ENCODE results near the gene GFI1. TPM values are rescaled to one million over a fixed set of nuclear protein-coding genes. Genes with fewer than 3 reads are reported as not detected.
A peak's percentile ranks its signal among the peaks of the same experiment; 100 is the strongest.

The GFI1 gene
- total and polyA plus RNA-seq, 2 of the 13 experiments (the other 11 are each of a cell fraction or from before 2014, with no cell fraction given): 10.3 to 10.5 TPM

GRCh38 chr1:92505015-92505692 is 18.4 kb upstream of the GFI1 start (continued):
- TF ChIP-seq GLMP (CRISPR knock-in tag; IDR thresholded peaks at IDR 0.05; ENCODE audit: borderline replicate concordance) (no peak), KMT2A (CRISPR knock-in tag; IDR thresholded peaks at IDR 0.05) (no peak), BRF2 (CRISPR knock-in tag; IDR thresholded peaks at IDR 0.05) (peak; percentile 53; the same call in 1 of the 2 replicates), ZNF703 (CRISPR knock-in tag; IDR thresholded peaks at IDR 0.05; ENCODE audit: borderline replicate concordance) (no peak), PAXIP1 (CRISPR knock-in tag; conservative IDR thresholded peaks at IDR 0.05) (peak; percentile 84), JUN (CRISPR knock-in tag; IDR thresholded peaks at IDR 0.05) (no peak), FOXA1 (IDR thresholded peaks at IDR 0.05) (no peak), FOXA1 (CRISPR knock-in tag; IDR thresholded peaks at IDR 0.05) (peak; percentile 65), KAT8 (CRISPR knock-in tag; IDR thresholded peaks at IDR 0.05) (no peak), HOXA3 (CRISPR knock-in tag; IDR thresholded peaks at IDR 0.05) (peak; percentile 44; the same call in 1 of the 2 replicates), POLR2A (IDR thresholded peaks at IDR 0.05; ENCODE audit: insufficient read depth in 1 of 2, low read depth in 2 of 2, low read length in 2 of 2) (0 out of 4 replicates have a peak, but pooled peaks of 1 of the 2 experiments have one; percentile 23), CSRNP1 (CRISPR knock-in tag; IDR thresholded peaks at IDR 0.05) (peak; percentile 61; the same call in 1 of the 2 replicates), RBM22 (optimal IDR thresholded peaks at IDR 0.05; ENCODE audit: low read length) (peak; percentile 53), RXRA (CRISPR knock-in tag; IDR thresholded peaks at IDR 0.05) (peak; percentile 95), AHDC1 (CRISPR knock-in tag; IDR thresholded peaks at IDR 0.05; ENCODE audit: borderline replicate concordance) (peak; percentile 43; the same call in 1 of the 2 replicates), ARHGAP35 (CRISPR knock-in tag; IDR thresholded peaks at IDR 0.05; ENCODE audit: borderline replicate concordance) (no peak)

All from HepG2 (cell line).